Smooth muscle cell (in vitro differentiated cells): ENCODE results near the gene ELFN2. TPM values are rescaled to one million over a fixed set of nuclear protein-coding genes. Genes with fewer than 3 reads are reported as not detected.

Experiments used
- DNase-seq: peaks from one replicate; lab custom pipeline; 2025; ENCODE audit not compliant: unreplicated experiment; lab: John Stamatoyannopoulos, UW
- H2AFZ ChIP-seq: fragments of 200-600 bp; sonication (generic); 2 replicates; pipeline ENCODE4 v1.6.0; 2016; ENCODE audit warnings: antibody characterized with exemption, low read depth, mild to moderate bottlenecking
- H3F3A ChIP-seq: fragments of 200-600 bp; sonication (generic); 2 replicates; pipeline ENCODE4 v1.6.0; 2017; ENCODE audit warnings: antibody characterized with exemption, low read depth
- H3K27ac ChIP-seq: fragments of 200-600 bp; sonication (generic); 2 replicates; pipeline ENCODE4 v1.5.1; 2016; ENCODE audit warnings: low read depth, mild to moderate bottlenecking
- H3K27me3 ChIP-seq: fragments of 200-600 bp; sonication (generic); 2 replicates; pipeline ENCODE4 v1.6.1; 2016; ENCODE audit warnings: low read depth, mild to moderate bottlenecking
- H3K36me3 ChIP-seq: fragments of 200-600 bp; sonication (generic); 2 replicates; pipeline ENCODE4 v1.5.1; 2016; ENCODE audit warnings: low read depth
- H3K4me1 ChIP-seq: fragments of 200-600 bp; sonication (generic); 2 replicates; pipeline ENCODE4 v1.5.1; 2016; ENCODE audit warnings: low read depth
- H3K4me2 ChIP-seq: fragments of 200-600 bp; sonication (generic); 2 replicates; pipeline ENCODE4 v1.6.0; 2016; ENCODE audit warnings: mild to moderate bottlenecking
- H3K4me3 ChIP-seq: fragments of 200-600 bp; sonication (generic); 2 replicates; pipeline ENCODE4 v1.5.1; 2016; ENCODE audit warnings: mild to moderate bottlenecking
- H3K79me2 ChIP-seq: fragments of 200-600 bp; sonication (generic); 2 replicates; pipeline ENCODE4 v1.6.0; 2016; ENCODE audit warnings: low read depth, mild to moderate bottlenecking
- H3K9ac ChIP-seq: fragments of 200-600 bp; sonication (generic); 2 replicates; pipeline ENCODE4 v1.6.0; 2016; ENCODE audit warnings: low read depth
- H3K9me3 ChIP-seq: fragments of 200-600 bp; sonication (generic); replicated peaks from 2 replicates; pipeline ENCODE4 v1.5.1; 2016; ENCODE audit warnings: low read depth
- H4K20me1 ChIP-seq: fragments of 200-600 bp; sonication (generic); 2 replicates; pipeline ENCODE4 v1.6.0; 2016; ENCODE audit warnings: low read depth
- CTCF ChIP-seq: fragments of 200-600 bp; sonication (generic); IDR thresholded peaks from 2 replicates; pipeline ENCODE4 v1.5.1; 2017; ENCODE audit warnings: borderline replicate concordance, mild to moderate bottlenecking, antibody characterized with exemption; ENCODE audit not compliant: insufficient read depth, poor library complexity, severe bottlenecking
- WGBS: methylation state at CpG from one replicate; pipeline ENCODE4 v1.1.7; 2016; ENCODE audit warnings: low lambda C conversion rate; 5-methylcytosine and 5-hydroxymethylcytosine counted together
- polyA plus RNA-seq: library from polyadenylated mRNA; unstranded; fragments of >200 nt; fragmentation: Nextera tagmentation; extraction: Ambion mirVana; gene quantifications from 2 replicates; pipeline ENCODE4 v1.2.1, GENCODE V29; 2016
- total RNA-seq: library from RNA; depleted of rRNA; stranded (reverse); fragments of >200 nt; gene quantifications from 2 replicates; pipeline ENCODE4 v1.2.3, GENCODE V29; 2014

Gene ELFN2
- total and polyA plus RNA-seq, 2 experiments from 2014 or later: 0.63 to 1.3 TPM

- 95% methylated on average over 2 of the region's 4 CpGs for WGBS
- no peaks in the 10 kb centered on the region for H3F3A ChIP-seq
- no peak overlapping the region for H3K9ac ChIP-seq
- H3K36me3 ChIP-seq: no peaks in the 10 kb centered on the region
- DNase-seq: no peak
- no peaks in the 10 kb centered on the region for H3K79me2 ChIP-seq
- no peak overlapping the region for H3K4me3 ChIP-seq
- no peaks in the 10 kb centered on the region for H3K9me3 ChIP-seq
- no peaks in the 10 kb centered on the region for H3K4me1 ChIP-seq
- no peaks in the 10 kb centered on the region for H4K20me1 ChIP-seq
- no peak overlapping the region for H2AFZ ChIP-seq
- no peaks in the 10 kb centered on the region for H3K27me3 ChIP-seq
- no peak for TF ChIP-seq CTCF
- no peak overlapping the region for H3K4me2 ChIP-seq
- H3K27ac ChIP-seq: no peak overlapping the region
Measured at GRCh38 chr22:37368058-37368457, 59.2 kb downstream of the ELFN2 start.

GRCh38 chr22:37366601-37367000 lies 60.7 kb downstream of the ELFN2 start:
- 88% methylated on average over 8 of the region's 8 CpGs for WGBS

GRCh38 chr22:37365950-37366349 lies 61.3 kb downstream of the ELFN2 start:
- TF ChIP-seq CTCF: no peak
- H3K9me3 ChIP-seq: no peaks in the 10 kb centered on the region
- no peaks in the 10 kb centered on the region for H3K79me2 ChIP-seq
- H4K20me1 ChIP-seq: no peaks in the 10 kb centered on the region
- H3K27ac ChIP-seq: no peak overlapping the region
- no peak overlapping the region for H3K4me2 ChIP-seq
- H3K36me3 ChIP-seq: no peaks in the 10 kb centered on the region
- no peak overlapping the region for H3K9ac ChIP-seq
- no peak overlapping the region for H3K4me3 ChIP-seq
- DNase-seq: no peak
- no peaks in the 10 kb centered on the region for H3K27me3 ChIP-seq
- H3K4me1 ChIP-seq: no peaks in the 10 kb centered on the region
- no peaks in the 10 kb centered on the region for H3F3A ChIP-seq
- H2AFZ ChIP-seq: no peak overlapping the region
- WGBS: 91% methylated on average over 10 of the region's 10 CpGs

More at GRCh38 chr22:37366601-37367000, 60.7 kb downstream of the ELFN2 start:
- no peak overlapping the region for H3K4me2 ChIP-seq
- no peaks in the 10 kb centered on the region for H3K4me1 ChIP-seq
- no peaks in the 10 kb centered on the region for H4K20me1 ChIP-seq
- no peaks in the 10 kb centered on the region for H3K9me3 ChIP-seq
- no peak overlapping the region for H3K27ac ChIP-seq
- H2AFZ ChIP-seq: no peak overlapping the region
- no peaks in the 10 kb centered on the region for H3K27me3 ChIP-seq
- no peaks in the 10 kb centered on the region for H3F3A ChIP-seq
- H3K79me2 ChIP-seq: no peaks in the 10 kb centered on the region
- H3K4me3 ChIP-seq: no peak overlapping the region
- TF ChIP-seq CTCF: no peak
- DNase-seq: no peak
- H3K9ac ChIP-seq: no peak overlapping the region
- H3K36me3 ChIP-seq: no peaks in the 10 kb centered on the region

GRCh38 chr22:37363261-37363992 lies 63.9 kb downstream of the ELFN2 start:
- H3F3A ChIP-seq: no peaks in the 10 kb centered on the region
- no peaks in the 10 kb centered on the region for H4K20me1 ChIP-seq
- H3K36me3 ChIP-seq: no peaks in the 10 kb centered on the region
- TF ChIP-seq CTCF: no peak
- H3K27me3 ChIP-seq: no peaks in the 10 kb centered on the region
- no peak overlapping the region for H3K4me3 ChIP-seq
- no peak for DNase-seq
- H3K9me3 ChIP-seq: no peaks in the 10 kb centered on the region
- H3K4me2 ChIP-seq: no peak overlapping the region
- no peak overlapping the region for H2AFZ ChIP-seq
- no peak overlapping the region for H3K9ac ChIP-seq
- whole genome bisulfite sequencing: 89% methylated on average over 13 of the region's 15 CpGs
- H3K4me1 ChIP-seq: no peaks in the 10 kb centered on the region
- H3K27ac ChIP-seq: no peak overlapping the region
- H3K79me2 ChIP-seq: no peaks in the 10 kb centered on the region
